Erythroblast (primary cell): Measurements from ENCODE around the gene SRGAP3.

Experiments
- GATA1 ChIP-seq: IDR thresholded peaks from 2 replicates; pipeline ENCODE4 v1.6.1; 2011; ENCODE audit warnings: low read depth, mild to moderate bottlenecking, control low read depth, low read length, moderate library complexity
- POLR2A ChIP-seq: IDR thresholded peaks from 2 replicates; pipeline ENCODE4 v1.6.1; 2011; ENCODE audit warnings: mild to moderate bottlenecking, low read length

- TF ChIP-seq GATA1 (no peak), POLR2A (no peak)
These were observed 20.1 kb downstream of the SRGAP3 start for GRCh38 chr3:9229325-9229724.
